Breast epithelium (tissue), 4 donors: ENCODE measurements around the gene TSR1. TPM values are rescaled to one million over a fixed set of nuclear protein-coding genes. Genes with fewer than 3 reads are reported as not detected.

Experiments
- DNase-seq, 2 donors: peaks; one replicate each; pipeline ENCODE4 v3.0.0-alpha.2; 2019; ENCODE audit warnings: low spot score in 2 of 2
- H3K27ac ChIP-seq, 2 donors: fragments of 200-600 bp; sonication (generic) in 1 of 2; one replicate each; pipeline ENCODE4 v1.5.1; 2016 to 2019; ENCODE audit warnings: mild to moderate bottlenecking in 1 of 2
- H3K27me3 ChIP-seq, 2 donors: fragments of 200-600 bp; sonication (generic) in 1 of 2; one replicate each; pipeline versions ENCODE4 v1.5.1 to v1.6.0; 2017 to 2019; ENCODE audit warnings: control low read depth in 1 of 2, mild to moderate bottlenecking in 1 of 2
- H3K36me3 ChIP-seq: fragments of 200-600 bp; one replicate; pipeline ENCODE4 v1.5.1; 2019
- H3K4me1 ChIP-seq, 2 donors: fragments of 200-600 bp; sonication (generic); one replicate each; pipeline ENCODE4 v1.5.1; 2016 to 2019; ENCODE audit warnings: control low read depth in 1 of 2
- H3K4me3 ChIP-seq, 3 donors: fragments of 200-600 bp; sonication (generic); 1 replicate in 2 of 3; 2 replicates in 1 of 3; pipeline ENCODE4 v1.5.1; 2016 to 2019; ENCODE audit warnings: mild to moderate bottlenecking in 3 of 3, moderate library complexity in 2 of 3
- H3K9me3 ChIP-seq, 2 donors: fragments of 200-600 bp; sonication (generic) in 1 of 2; one replicate each; pipeline ENCODE4 v1.5.1; 2016 to 2019; ENCODE audit warnings: control low read depth in 1 of 2
- POLR2A ChIP-seq: fragments of 450-650 bp; IDR thresholded peaks from one replicate; pipeline ENCODE4 v1.6.1; 2016; ENCODE audit warnings: antibody characterized with exemption, mild to moderate bottlenecking, moderate library complexity
- POLR2AphosphoS5 ChIP-seq, 3 donors: sonication (generic); formaldehyde crosslinking; IDR thresholded peaks; one replicate each; pipeline ENCODE4 v1.6.1; 2017; ENCODE audit warnings: antibody characterized with exemption in 3 of 3
- intact Hi-C: fragments of 100-400 bp; cut with DNase I; formaldehyde crosslinking; loops from one replicate; pipeline ENCODE4 v1.15.1; 2023; ENCODE audit warnings: low total_unique reads
- total RNA-seq, 3 donors: library from RNA; depleted of rRNA; stranded (reverse); fragments of >200 nt; gene quantifications; one replicate each; pipeline ENCODE4 v1.1.0, GENCODE V29; 2016
- TF ChIP-seq, protein P1 (sequence below), 3 donors: fragments of 450-650 bp; IDR thresholded peaks; one replicate each; pipeline ENCODE4 v1.5.1; 2016 to 2017; ENCODE audit warnings: antibody characterized with exemption in 3 of 3, mild to moderate bottlenecking in 3 of 3, moderate library complexity in 3 of 3

The TSR1 gene
- total RNA-seq, 3 donors from 2014 or later, result 28.8 to 43.6 (median 43.0) TPM

DNA sequence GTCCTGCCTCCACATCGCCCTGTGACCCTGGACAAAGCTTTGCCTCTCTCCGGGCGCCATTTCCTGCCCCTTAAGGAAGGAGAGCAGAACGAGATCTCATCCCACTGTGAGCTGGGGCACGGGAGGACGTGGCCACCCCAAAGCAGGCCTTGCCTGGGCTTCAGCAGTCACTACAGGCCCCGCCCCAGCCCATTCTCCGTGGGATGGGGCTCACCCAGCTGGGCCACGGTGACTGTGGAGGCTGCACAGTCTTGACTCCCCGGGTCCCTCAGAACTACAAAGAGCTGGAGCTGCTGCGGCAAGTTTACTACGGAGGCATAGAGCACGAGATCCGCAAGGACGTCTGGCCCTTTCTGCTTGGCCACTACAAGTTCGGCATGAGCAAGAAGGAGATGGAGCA is 36.4 kb upstream of the TSR1 start:
- no peak for DNase-seq
- Histone ChIP-seq H3K27me3 (no peaks in the 10 kb centered on the region), H3K27ac (peak overlapping the region; percentile 25 to 84), H3K9me3 (no peaks in the 10 kb centered on the region), H3K4me1 (peaks cover 0 to 7% of the 10 kb centered on the region in 2 donors), H3K36me3 (no peaks in the 10 kb centered on the region), H3K4me3 (no peak overlapping the region)
- TF ChIP-seq, protein P1, sequence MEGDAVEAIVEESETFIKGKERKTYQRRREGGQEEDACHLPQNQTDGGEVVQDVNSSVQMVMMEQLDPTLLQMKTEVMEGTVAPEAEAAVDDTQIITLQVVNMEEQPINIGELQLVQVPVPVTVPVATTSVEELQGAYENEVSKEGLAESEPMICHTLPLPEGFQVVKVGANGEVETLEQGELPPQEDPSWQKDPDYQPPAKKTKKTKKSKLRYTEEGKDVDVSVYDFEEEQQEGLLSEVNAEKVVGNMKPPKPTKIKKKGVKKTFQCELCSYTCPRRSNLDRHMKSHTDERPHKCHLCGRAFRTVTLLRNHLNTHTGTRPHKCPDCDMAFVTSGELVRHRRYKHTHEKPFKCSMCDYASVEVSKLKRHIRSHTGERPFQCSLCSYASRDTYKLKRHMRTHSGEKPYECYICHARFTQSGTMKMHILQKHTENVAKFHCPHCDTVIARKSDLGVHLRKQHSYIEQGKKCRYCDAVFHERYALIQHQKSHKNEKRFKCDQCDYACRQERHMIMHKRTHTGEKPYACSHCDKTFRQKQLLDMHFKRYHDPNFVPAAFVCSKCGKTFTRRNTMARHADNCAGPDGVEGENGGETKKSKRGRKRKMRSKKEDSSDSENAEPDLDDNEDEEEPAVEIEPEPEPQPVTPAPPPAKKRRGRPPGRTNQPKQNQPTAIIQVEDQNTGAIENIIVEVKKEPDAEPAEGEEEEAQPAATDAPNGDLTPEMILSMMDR (IDR thresholded peaks at IDR 0.05), result no peak
- TF ChIP-seq POLR2AphosphoS5 (IDR thresholded peaks at IDR 0.05) (no peak), POLR2A (no peak)
- intact Hi-C loops, result no loop called here

GRCh38 chr17:2372180-2372579 is 35.9 kb upstream of the TSR1 start:
- intact Hi-C loops, result no loop called here
- no peak for TF ChIP-seq POLR2AphosphoS5 (IDR thresholded peaks at IDR 0.05)
- no peak for TF ChIP-seq POLR2A
- TF ChIP-seq, protein P1 (IDR thresholded peaks at IDR 0.05), result no peak
- Histone ChIP-seq H3K4me3 (no peak overlapping the region), H3K36me3 (no peaks in the 10 kb centered on the region), H3K9me3 (no peaks in the 10 kb centered on the region), H3K27ac (peak overlapping the region; percentile 25 to 84), H3K27me3 (no peaks in the 10 kb centered on the region), H3K4me1 (peaks cover 0 to 7% of the 10 kb centered on the region in 2 donors)
- DNase-seq, result no peak

DNA sequence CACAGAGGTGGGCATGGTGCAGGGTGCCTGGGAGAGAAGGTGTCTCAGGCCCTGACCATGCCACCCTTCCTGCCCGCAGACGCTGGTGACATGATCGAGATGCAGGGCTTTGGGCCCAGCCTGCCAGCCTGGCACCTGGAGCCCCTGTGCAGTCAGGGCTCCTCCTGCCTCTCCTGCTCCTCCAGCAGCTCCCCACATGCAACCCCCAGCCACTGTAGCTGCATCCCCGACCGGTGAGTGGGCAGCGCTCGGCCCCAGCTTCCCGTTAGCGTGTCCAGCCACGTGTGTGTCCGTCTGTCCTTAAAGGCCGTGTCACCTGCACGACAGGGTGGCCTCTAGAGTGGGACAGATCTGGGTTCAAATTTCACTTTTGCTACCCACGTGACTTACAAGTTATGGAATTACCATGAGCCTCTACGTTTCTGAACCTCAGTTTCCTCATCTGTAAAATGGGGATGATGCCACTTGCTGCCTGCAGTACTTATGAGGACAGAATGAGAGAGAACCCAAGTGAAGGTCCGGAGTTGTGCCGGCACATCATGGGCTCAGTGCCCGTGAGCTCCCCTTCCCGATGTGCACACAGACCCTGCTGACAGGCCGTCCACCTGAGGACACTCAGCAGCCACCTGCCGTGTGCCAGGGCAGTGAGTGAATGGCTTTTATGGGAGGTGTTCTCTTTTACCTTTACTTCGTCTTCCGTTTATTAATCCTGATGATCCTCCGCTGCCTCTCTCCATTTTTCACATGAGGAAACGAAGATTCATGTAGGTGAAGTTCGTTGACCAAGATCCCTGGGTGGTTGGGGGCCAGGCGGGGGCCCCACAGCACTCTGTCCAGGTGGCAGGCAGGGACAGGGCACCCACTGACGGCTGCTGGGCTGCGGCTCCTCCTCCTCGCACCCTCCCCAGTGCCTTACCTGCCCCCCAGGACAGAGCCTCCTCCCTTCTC is 35.2 kb upstream of the TSR1 start:
- no peaks in the 10 kb centered on the region for H3K36me3 ChIP-seq

DNA sequence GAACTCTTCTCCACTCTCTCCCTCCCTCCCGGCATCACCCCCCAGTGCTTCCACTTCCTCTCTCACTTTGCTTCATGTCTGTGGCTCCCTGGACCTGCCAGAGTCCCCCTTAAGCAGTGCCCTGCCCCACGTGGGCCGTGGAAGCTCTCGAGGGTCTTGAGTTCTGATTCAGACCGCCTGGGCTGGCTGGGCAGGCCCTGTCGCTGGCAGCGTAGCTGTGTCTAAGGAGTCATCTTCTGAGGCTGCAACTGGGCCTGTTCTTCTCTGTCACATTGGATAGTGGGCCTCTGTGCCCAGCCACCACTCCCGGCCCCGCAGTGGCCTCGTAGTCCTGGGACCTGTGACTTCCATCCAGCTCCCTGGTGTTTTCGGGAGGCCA is 33.9 kb upstream of the TSR1 start:
- no peak overlapping the region for H3K27ac ChIP-seq
- intact Hi-C loops, result no loop called here
- H3K9me3 ChIP-seq, result no peaks in the 10 kb centered on the region
- H3K4me1 ChIP-seq, result peaks cover 0 to 7% of the 10 kb centered on the region in 2 donors
- no peaks in the 10 kb centered on the region for H3K27me3 ChIP-seq
- DNase-seq, result no peak
- no peak overlapping the region for H3K4me3 ChIP-seq
- TF ChIP-seq POLR2AphosphoS5 (IDR thresholded peaks at IDR 0.05) (no peak), POLR2A (no peak)
- TF ChIP-seq, protein P1 (IDR thresholded peaks at IDR 0.05), result no peak
- H3K36me3 ChIP-seq, result no peaks in the 10 kb centered on the region

More for the DNA sequence above, 35.2 kb upstream of the TSR1 start:
- no peaks in the 10 kb centered on the region for H3K27me3 ChIP-seq
- intact Hi-C loops, result no loop called here
- H3K4me3 ChIP-seq, result no peak overlapping the region
- DNase-seq, result no peak
- no peak overlapping the region for H3K27ac ChIP-seq
- TF ChIP-seq POLR2A (no peak), POLR2AphosphoS5 (IDR thresholded peaks at IDR 0.05) (no peak)
- TF ChIP-seq, protein P1 (IDR thresholded peaks at IDR 0.05), result no peak
- H3K9me3 ChIP-seq, result no peaks in the 10 kb centered on the region
- peaks cover 0 to 7% of the 10 kb centered on the region in 2 donors for H3K4me1 ChIP-seq

GRCh38 chr17:2369551-2370210 is 33.4 kb upstream of the TSR1 start:
- Histone ChIP-seq H3K27ac (no peak overlapping the region), H3K36me3 (no peaks in the 10 kb centered on the region), H3K27me3 (no peaks in the 10 kb centered on the region), H3K4me3 (no peak overlapping the region), H3K9me3 (no peaks in the 10 kb centered on the region), H3K4me1 (peaks cover 0 to 7% of the 10 kb centered on the region in 2 donors)
- TF ChIP-seq POLR2A, result no peak
- no peak for TF ChIP-seq POLR2AphosphoS5 (IDR thresholded peaks at IDR 0.05)
- TF ChIP-seq, protein P1 (IDR thresholded peaks at IDR 0.05), result no peak
- intact Hi-C loops, result no loop called here
- no peak for DNase-seq
